Stomach (tissue), 9 donors: Measurements from ENCODE around the gene ADSS2. TPM values are rescaled to one million over a fixed set of nuclear protein-coding genes. Genes with fewer than 3 reads are reported as not detected.

Source experiments
- DNase-seq, 2 donors: peaks; one replicate each; pipeline versions ENCODE4 v3.0.0 to v3.0.0-alpha.2; 2013 to 2019
- H3K27ac ChIP-seq, 5 donors: fragments of 200-600 bp in 4 of 5; sonication (generic) in 4 of 5; one replicate each; pipeline ENCODE4 v1.5.1; 2013 to 2019; ENCODE audit warnings: mild to moderate bottlenecking in 1 of 5, moderate library complexity in 1 of 5
- H3K27me3 ChIP-seq, 3 donors: fragments of 200-600 bp; sonication (generic); one replicate each; pipeline ENCODE4 v1.5.1; 2017 to 2019; ENCODE audit warnings: mixed run types in 1 of 3
- H3K36me3 ChIP-seq, 4 donors: fragments of 200-600 bp; sonication (generic); 1 replicate in 3 of 4; 2 replicates in 1 of 4; pipeline ENCODE4 v1.5.1; 2016 to 2019
- H3K4me1 ChIP-seq, 4 donors: fragments of 200-600 bp; sonication (generic); one replicate each; pipeline ENCODE4 v1.5.1; 2016 to 2019
- H3K4me3 ChIP-seq, 4 donors: fragments of 200-600 bp; sonication (generic) in 3 of 4; one replicate each; pipeline ENCODE4 v1.5.1; 2016 to 2019; ENCODE audit warnings: mild to moderate bottlenecking in 1 of 4
- H3K9me3 ChIP-seq, 4 donors: fragments of 200-600 bp; sonication (generic); one replicate each; pipeline ENCODE4 v1.5.1; 2016 to 2019
- CTCF ChIP-seq, 7 experiments: fragments of 450-650 bp in 4 of 7; fragments of 200-600 bp in 3 of 7; sonication (generic) in 3 of 7; IDR thresholded peaks; one replicate each; pipeline ENCODE4 v1.5.1; 2016 to 2019; ENCODE audit warnings: antibody characterized with exemption in 7 of 7, control low read depth in 2 of 7, mild to moderate bottlenecking in 1 of 7
- EP300 ChIP-seq: sonication (generic); formaldehyde crosslinking; IDR thresholded peaks from one replicate; pipeline ENCODE4 v1.6.1; 2017; ENCODE audit warnings: antibody characterized with exemption
- POLR2A ChIP-seq, 4 donors: fragments of 450-650 bp; IDR thresholded peaks; one replicate each; pipeline ENCODE4 v1.6.1; 2016; ENCODE audit warnings: antibody characterized with exemption in 4 of 4, control low read depth in 2 of 4, mild to moderate bottlenecking in 1 of 4, moderate library complexity in 1 of 4
- POLR2AphosphoS5 ChIP-seq, 3 donors: sonication (generic); formaldehyde crosslinking; IDR thresholded peaks; one replicate each; pipeline ENCODE4 v1.6.1; 2016; ENCODE audit warnings: antibody characterized with exemption in 3 of 3
- WGBS, 5 donors: extraction: QIAGEN DNeasy Blood & Tissue Kit in 3 of 5; methylation state at CpG; one replicate each; pipeline versions ENCODE4 v1.1.5 to v1.1.7; 2013 to 2018; 5-methylcytosine and 5-hydroxymethylcytosine counted together
- intact Hi-C: fragments of 100-400 bp; cut with DNase I; formaldehyde crosslinking; loops from one replicate; pipeline ENCODE4 v1.15.1; 2023; ENCODE audit warnings: low total_unique reads
- polyA plus RNA-seq, 3 donors: library from polyadenylated mRNA; stranded (reverse); fragments of 200-250 nt; gene quantifications; one replicate each; pipeline ENCODE4 v1.2.3, GENCODE V29; 2013
- total RNA-seq, 5 donors: library from RNA; depleted of rRNA; stranded (reverse); fragments of >200 nt; gene quantifications; one replicate each; pipeline versions ENCODE4 v1.1.0 to v1.2.3, GENCODE V29; 2014 to 2016
- donor health status: healthy with polysubstance abuse.
- donor health status: Bipolar disorder and iron deficiency.
- donor health status: healthy.

ADSS2 gene
- total and polyA plus RNA-seq, 8 donors: 20.1 to 99.3 (median 43.5) TPM

GRCh38 chr1:244448279-244449036, 3.3 kb downstream of the ADSS2 start:
- DNase-seq: no peak
- no peaks in the 10 kb centered on the region for H3K27me3 ChIP-seq
- no peaks in the 10 kb centered on the region for H3K36me3 ChIP-seq
- TF ChIP-seq POLR2AphosphoS5 (IDR thresholded peaks at IDR 0.05) (no peak), EP300 (no peak), POLR2A (IDR thresholded peaks at IDR 0.05) (no peak), CTCF (IDR thresholded peaks at IDR 0.05) (no peak)
- WGBS, 5 donors: 55 to 78% (median 73%) methylated on average over 5 of the region's 5 CpGs
- H3K27ac ChIP-seq: peak overlapping the region in 3 of 5 donors; percentile 12 to 98 (median 95)
- H3K9me3 ChIP-seq: no peaks in the 10 kb centered on the region
- peak overlapping the region in 1 of 4 donors; percentile 4 for H3K4me3 ChIP-seq
- intact Hi-C loops: no loop called here
- H3K4me1 ChIP-seq: peaks cover 21 to 81% (median 55%) of the 10 kb centered on the region in 4 donors

- intact Hi-C loops: no loop called here
- Histone ChIP-seq H3K36me3 (no peaks in the 10 kb centered on the region), H3K27ac (peak overlapping the region in 2 of 5 donors; percentile 95 to 98), H3K9me3 (no peaks in the 10 kb centered on the region), H3K27me3 (no peaks in the 10 kb centered on the region), H3K4me3 (no peak overlapping the region), H3K4me1 (peaks cover 21 to 82% (median 57%) of the 10 kb centered on the region in 4 donors)
- TF ChIP-seq POLR2A (IDR thresholded peaks at IDR 0.05): no peak
- TF ChIP-seq EP300: no peak
- TF ChIP-seq CTCF (IDR thresholded peaks at IDR 0.05): no peak
- no peak for TF ChIP-seq POLR2AphosphoS5 (IDR thresholded peaks at IDR 0.05)
- WGBS, 5 donors: 83 to 88% (median 87%) methylated on average over 2 of the region's 2 CpGs
- DNase-seq: no peak
These were observed 4.2 kb downstream of the ADSS2 start for GRCh38 chr1:244447552-244447951.

GRCh38 chr1:244447024-244447423, 4.7 kb downstream of the ADSS2 start:
- H3K27ac ChIP-seq: peak overlapping the region in 1 of 5 donors; percentile 10
- WGBS, 5 donors: 19 to 59% (median 25%) methylated on average over 1 of the region's 1 CpG
- TF ChIP-seq POLR2AphosphoS5 (IDR thresholded peaks at IDR 0.05): no peak
- no peak for DNase-seq
- peaks cover 21 to 82% (median 58%) of the 10 kb centered on the region in 4 donors for H3K4me1 ChIP-seq
- no peaks in the 10 kb centered on the region for H3K9me3 ChIP-seq
- H3K4me3 ChIP-seq: no peak overlapping the region
- intact Hi-C loops: no loop called here
- H3K27me3 ChIP-seq: no peaks in the 10 kb centered on the region
- H3K36me3 ChIP-seq: no peaks in the 10 kb centered on the region

GRCh38 chr1:244445320-244446181, 6.2 kb downstream of the ADSS2 start:
- peak overlapping the region in 4 of 5 donors; percentile 34 to 66 (median 58) for H3K27ac ChIP-seq
- 52 to 78% (median 71%) methylated on average over 2 of the region's 2 CpGs for WGBS, 5 donors
- H3K36me3 ChIP-seq: no peaks in the 10 kb centered on the region
- H3K4me3 ChIP-seq: no peak overlapping the region
- no peaks in the 10 kb centered on the region for H3K9me3 ChIP-seq
- DNase-seq: no peak
- intact Hi-C loops: no loop called here
- no peaks in the 10 kb centered on the region for H3K27me3 ChIP-seq
- TF ChIP-seq CTCF (IDR thresholded peaks at IDR 0.05): no peak
- no peak for TF ChIP-seq POLR2A (IDR thresholded peaks at IDR 0.05)
- no peak for TF ChIP-seq EP300
- no peak for TF ChIP-seq POLR2AphosphoS5 (IDR thresholded peaks at IDR 0.05)
- H3K4me1 ChIP-seq: peaks cover 21 to 78% (median 59%) of the 10 kb centered on the region in 4 donors
